Measurements from ENCODE around the gene BAG3.

BAG3 gene

GRCh38 chr10:119700321-119700954 lies 49.3 kb downstream of the BAG3 start:
- TF ChIP-seq TAF1 (IDR thresholded peaks at IDR 0.05; ENCODE audit: borderline replicate concordance, insufficient read depth, low read length) (no peak), REST (IDR thresholded peaks at IDR 0.05; ENCODE audit: insufficient read depth in 1 of 2, low read depth in 2 of 2, low read length in 2 of 2) (no peak), FOXP2 (optimal IDR thresholded peaks at IDR 0.05; ENCODE audit: borderline replicate concordance, extremely low read depth, extremely low read length, insufficient read depth) (no peak), POLR2AphosphoS5 (IDR thresholded peaks at IDR 0.05; ENCODE audit: low read depth, low read length) (no peak), SIN3A (IDR thresholded peaks at IDR 0.05; ENCODE audit: borderline replicate concordance, insufficient read depth, low read length) (no peak)

- TF ChIP-seq POLR2AphosphoS5 (IDR thresholded peaks at IDR 0.05; ENCODE audit: low read depth, low read length) (no peak), FOXP2 (optimal IDR thresholded peaks at IDR 0.05; ENCODE audit: borderline replicate concordance, extremely low read depth, extremely low read length, insufficient read depth) (no peak), TAF1 (IDR thresholded peaks at IDR 0.05; ENCODE audit: borderline replicate concordance, insufficient read depth, low read length) (no peak), REST (IDR thresholded peaks at IDR 0.05; ENCODE audit: insufficient read depth in 1 of 2, low read depth in 2 of 2, low read length in 2 of 2) (no peak), SIN3A (IDR thresholded peaks at IDR 0.05; ENCODE audit: borderline replicate concordance, insufficient read depth, low read length) (no peak)
Measured at GRCh38 chr10:119701861-119702260, 50.7 kb downstream of the BAG3 start.

GRCh38 chr10:119702583-119702982 lies 51.4 kb downstream of the BAG3 start:
- TF ChIP-seq REST (IDR thresholded peaks at IDR 0.05; ENCODE audit: insufficient read depth in 1 of 2, low read depth in 2 of 2, low read length in 2 of 2) (no peak), POLR2AphosphoS5 (IDR thresholded peaks at IDR 0.05; ENCODE audit: low read depth, low read length) (no peak), TAF1 (IDR thresholded peaks at IDR 0.05; ENCODE audit: borderline replicate concordance, insufficient read depth, low read length) (no peak), SIN3A (IDR thresholded peaks at IDR 0.05; ENCODE audit: borderline replicate concordance, insufficient read depth, low read length) (no peak), FOXP2 (optimal IDR thresholded peaks at IDR 0.05; ENCODE audit: borderline replicate concordance, extremely low read depth, extremely low read length, insufficient read depth) (no peak)

- no peak for TF ChIP-seq SIN3A (IDR thresholded peaks at IDR 0.05; ENCODE audit: borderline replicate concordance, insufficient read depth, low read length)
- no peak for TF ChIP-seq FOXP2 (optimal IDR thresholded peaks at IDR 0.05; ENCODE audit: borderline replicate concordance, extremely low read depth, extremely low read length, insufficient read depth)
Measured at GRCh38 chr10:119703903-119704508, 52.8 kb downstream of the BAG3 start.

- TF ChIP-seq POLR2AphosphoS5 (IDR thresholded peaks at IDR 0.05; ENCODE audit: low read depth, low read length): no peak
- TF ChIP-seq REST (IDR thresholded peaks at IDR 0.05; ENCODE audit: insufficient read depth in 1 of 2, low read depth in 2 of 2, low read length in 2 of 2): no peak
- no peak for TF ChIP-seq FOXP2 (optimal IDR thresholded peaks at IDR 0.05; ENCODE audit: borderline replicate concordance, extremely low read depth, extremely low read length, insufficient read depth)
- TF ChIP-seq TAF1 (IDR thresholded peaks at IDR 0.05; ENCODE audit: borderline replicate concordance, insufficient read depth, low read length): no peak
- no peak for TF ChIP-seq SIN3A (IDR thresholded peaks at IDR 0.05; ENCODE audit: borderline replicate concordance, insufficient read depth, low read length)
Measured at GRCh38 chr10:119705434-119705831, 54.3 kb downstream of the BAG3 start.
